Measurements from ENCODE around the gene CLCN6.
A peak's percentile ranks its signal among the peaks of the same experiment; 100 is the strongest.

CLCN6 gene

GRCh38 chr1:11879311-11880180 lies 73.6 kb downstream of the CLCN6 start:
- no peak for DNase-seq (ENCODE audit: low read depth)

- DNase-seq (ENCODE audit: low read depth) = no peak
Measured at GRCh38 chr1:11880181-11880575, 74.2 kb downstream of the CLCN6 start.

- peak; percentile 5 for DNase-seq (ENCODE audit: low read depth)
Measured at GRCh38 chr1:11880911-11881748, 75.1 kb downstream of the CLCN6 start.

GRCh38 chr1:11881749-11882441 lies 75.9 kb downstream of the CLCN6 start:
- no peak for DNase-seq (ENCODE audit: low read depth)

- DNase-seq (ENCODE audit: low read depth) = peak; percentile 6
Measured at GRCh38 chr1:11882814-11883538, 77.0 kb downstream of the CLCN6 start.

- no peak for DNase-seq (ENCODE audit: low read depth)
Measured at GRCh38 chr1:11885916-11886315, 79.9 kb downstream of the CLCN6 start.

- DNase-seq (ENCODE audit: low read depth) = no peak
Measured at GRCh38 chr1:11886986-11887665, 81.1 kb downstream of the CLCN6 start.

- no peak for DNase-seq (ENCODE audit: low read depth)
Measured at GRCh38 chr1:11887666-11888007, 81.6 kb downstream of the CLCN6 start.

- no peak for DNase-seq (ENCODE audit: low read depth)
Measured at GRCh38 chr1:11888206-11888876, 82.3 kb downstream of the CLCN6 start.

GRCh38 chr1:11888877-11889208 lies 82.9 kb downstream of the CLCN6 start:
- DNase-seq (ENCODE audit: low read depth) = no peak

GRCh38 chr1:11891433-11892186 lies 85.6 kb downstream of the CLCN6 start:
- no peak for DNase-seq (ENCODE audit: low read depth)

All from EH (cell line).